Neural progenitor cell (in vitro differentiated cells): ENCODE results near the gene HSD17B14.

Experiments used
- EZH2 ChIP-seq: fragments of 200-600 bp; sonication (generic); IDR thresholded peaks from 2 replicates; pipeline ENCODE4 v1.6.1; 2017; ENCODE audit warnings: antibody characterized with exemption, mild to moderate bottlenecking, moderate library complexity
- EZH2phosphoT487 ChIP-seq: fragments of 200-600 bp; sonication (generic); IDR thresholded peaks from 2 replicates; pipeline ENCODE4 v1.6.1; 2017; ENCODE audit warnings: antibody characterized with exemption
- TF ChIP-seq, protein P1 (sequence below): fragments of 200-600 bp; sonication (generic); IDR thresholded peaks from 2 replicates; pipeline ENCODE4 v1.5.1; 2017; ENCODE audit warnings: antibody characterized with exemption, mild to moderate bottlenecking

DNA sequence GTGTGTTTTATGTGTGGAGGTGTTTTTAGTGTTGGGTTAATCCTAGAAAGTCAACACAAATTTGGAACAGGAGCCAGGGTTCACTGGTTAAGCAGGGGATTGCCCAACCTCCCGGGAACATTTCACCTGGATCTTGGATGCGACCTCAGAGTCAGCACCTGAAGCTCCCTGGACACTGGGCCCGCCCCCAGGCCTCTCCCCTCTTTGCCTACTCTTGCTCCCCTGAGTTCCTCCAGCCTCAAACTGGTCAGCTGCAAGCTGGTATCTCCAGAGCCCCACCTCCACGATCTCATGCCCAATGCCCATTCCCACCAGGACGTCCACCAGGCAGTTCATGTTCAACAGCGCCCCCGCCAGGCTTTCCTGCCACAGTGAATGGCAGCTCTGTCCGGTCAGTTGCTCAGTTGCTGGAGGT lies 9.7 kb downstream of the HSD17B14 start:
- TF ChIP-seq, protein P1, sequence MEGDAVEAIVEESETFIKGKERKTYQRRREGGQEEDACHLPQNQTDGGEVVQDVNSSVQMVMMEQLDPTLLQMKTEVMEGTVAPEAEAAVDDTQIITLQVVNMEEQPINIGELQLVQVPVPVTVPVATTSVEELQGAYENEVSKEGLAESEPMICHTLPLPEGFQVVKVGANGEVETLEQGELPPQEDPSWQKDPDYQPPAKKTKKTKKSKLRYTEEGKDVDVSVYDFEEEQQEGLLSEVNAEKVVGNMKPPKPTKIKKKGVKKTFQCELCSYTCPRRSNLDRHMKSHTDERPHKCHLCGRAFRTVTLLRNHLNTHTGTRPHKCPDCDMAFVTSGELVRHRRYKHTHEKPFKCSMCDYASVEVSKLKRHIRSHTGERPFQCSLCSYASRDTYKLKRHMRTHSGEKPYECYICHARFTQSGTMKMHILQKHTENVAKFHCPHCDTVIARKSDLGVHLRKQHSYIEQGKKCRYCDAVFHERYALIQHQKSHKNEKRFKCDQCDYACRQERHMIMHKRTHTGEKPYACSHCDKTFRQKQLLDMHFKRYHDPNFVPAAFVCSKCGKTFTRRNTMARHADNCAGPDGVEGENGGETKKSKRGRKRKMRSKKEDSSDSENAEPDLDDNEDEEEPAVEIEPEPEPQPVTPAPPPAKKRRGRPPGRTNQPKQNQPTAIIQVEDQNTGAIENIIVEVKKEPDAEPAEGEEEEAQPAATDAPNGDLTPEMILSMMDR = peak; percentile 39
- no peak for TF ChIP-seq EZH2
- TF ChIP-seq EZH2phosphoT487 = no peak
